Gastrocnemius medialis (tissue), 4 donors: ENCODE measurements around the gene TASOR2. TPM values are rescaled to one million over a fixed set of nuclear protein-coding genes. Genes with fewer than 3 reads are reported as not detected.

ENCODE experiments used
- ATAC-seq, 2 donors: fragments of 150-250 bp; one replicate each; pipeline ENCODE4 v1.9.1; 2016
- DNase-seq, 2 donors: peaks; one replicate each; pipeline ENCODE4 v3.0.0-alpha.2; 2019
- H3K27ac ChIP-seq, 4 donors: fragments of 200-600 bp; sonication (generic); 1 replicate in 1 of 4; 2 replicates in 3 of 4; pipeline ENCODE4 v1.5.1; 2016 to 2018; ENCODE audit warnings: mild to moderate bottlenecking in 2 of 4, moderate library complexity in 1 of 4
- H3K27me3 ChIP-seq, 3 donors: fragments of 200-600 bp; sonication (generic) in 2 of 3; 1 replicate in 1 of 3; 2 replicates in 2 of 3; pipeline versions ENCODE4 v1.5.1 to v1.6.0; 2016 to 2019; ENCODE audit warnings: mild to moderate bottlenecking in 1 of 3, moderate library complexity in 1 of 3
- H3K36me3 ChIP-seq, 2 donors: fragments of 200-600 bp; sonication (generic) in 1 of 2; one replicate each; pipeline ENCODE4 v1.5.1; 2017 to 2018
- H3K4me1 ChIP-seq, 2 donors: fragments of 200-600 bp; sonication (generic) in 1 of 2; one replicate each; pipeline ENCODE4 v1.5.1; 2016 to 2017; ENCODE audit warnings: mild to moderate bottlenecking in 2 of 2
- H3K4me3 ChIP-seq, 4 donors: fragments of 200-600 bp; sonication (generic) in 3 of 4; 1 replicate in 1 of 4; 2 replicates in 3 of 4; pipeline ENCODE4 v1.5.1; 2016 to 2019; ENCODE audit warnings: mild to moderate bottlenecking in 2 of 4
- H3K9me3 ChIP-seq, 3 donors: fragments of 200-600 bp; sonication (generic) in 2 of 3; 1 replicate in 1 of 3; 2 replicates in 2 of 3; pipeline ENCODE4 v1.5.1; 2016 to 2019
- POLR2A ChIP-seq, 2 donors: fragments of 450-650 bp; IDR thresholded peaks; one replicate each; pipeline ENCODE4 v1.6.1; 2017; ENCODE audit warnings: antibody characterized with exemption in 2 of 2, mild to moderate bottlenecking in 2 of 2, moderate library complexity in 2 of 2
- in situ Hi-C, 4 donors: fragments of 200-750 bp; cut with MboI; loops; one replicate each; pipeline versions ENCODE4 v1.15.0 to v1.8.0; 2017; ENCODE audit warnings: low sequenced_read_pairs in 4 of 4
- intact Hi-C: fragments of 100-400 bp; cut with DNase I; formaldehyde crosslinking; loops from one replicate; pipeline ENCODE4 v1.15.1; 2023; ENCODE audit warnings: low total_unique reads
- total RNA-seq, 4 donors: library from RNA; depleted of rRNA; stranded (reverse); fragments of >200 nt; gene quantifications; one replicate each; pipeline versions ENCODE4 v1.1.0 to v1.2.3, GENCODE V29; 2016
- TF ChIP-seq, protein P1 (sequence below), 5 experiments: fragments of 450-650 bp in 3 of 5; fragments of 200-600 bp in 2 of 5; sonication (generic) in 2 of 5; IDR thresholded peaks in 4 of 5; conservative IDR thresholded peaks in 1 of 5; 1 replicate in 4 of 5; 2 replicates in 1 of 5; pipeline ENCODE4 v1.5.1; 2016 to 2019; ENCODE audit warnings: antibody characterized with exemption in 5 of 5, mild to moderate bottlenecking in 3 of 5, moderate library complexity in 3 of 5

TASOR2 gene
- total RNA-seq, 4 donors from 2014 or later = 32.0 to 78.0 (median 50.0) TPM

DNA sequence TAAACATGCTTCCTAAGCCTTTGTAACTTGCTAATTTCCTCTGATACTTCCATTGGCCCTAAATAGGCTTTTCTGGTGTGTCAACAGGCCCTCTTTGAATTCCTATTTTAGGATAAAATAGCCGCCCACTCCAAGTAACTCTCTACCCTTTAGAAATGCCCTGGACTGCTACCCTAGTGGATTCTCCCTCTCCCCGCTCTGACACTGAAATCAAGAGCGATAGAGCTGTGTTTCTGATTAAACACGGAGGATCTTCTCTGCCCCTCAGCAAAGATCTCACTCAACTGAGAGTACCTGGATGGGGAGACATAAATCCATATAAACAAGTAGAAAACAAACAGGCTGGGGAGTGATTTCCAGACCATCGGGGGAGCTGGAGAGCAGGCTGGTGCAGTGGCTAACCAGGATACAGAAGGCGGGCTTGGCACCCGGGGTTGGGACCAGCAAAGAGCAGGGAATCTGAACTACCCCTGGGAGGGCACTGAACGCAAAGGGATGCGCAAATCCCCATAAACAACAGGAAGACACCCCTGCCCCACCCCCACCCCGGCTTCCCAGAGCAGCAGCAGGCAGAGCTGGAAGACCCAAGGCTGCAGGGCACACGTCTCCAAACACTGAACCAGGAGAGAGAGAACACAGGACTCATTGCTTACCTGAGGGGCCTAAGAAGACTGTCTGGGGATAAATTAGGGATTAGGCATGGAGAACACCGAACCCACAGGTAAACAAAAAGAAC is 20.8 kb upstream of the TASOR2 start:
- intact Hi-C loops (no loop called here), in situ Hi-C loops (no loop called here)
- DNase-seq (no peak), ATAC-seq (no peak)
- no peaks in the 10 kb centered on the region for H3K36me3 ChIP-seq
- TF ChIP-seq, protein P1, sequence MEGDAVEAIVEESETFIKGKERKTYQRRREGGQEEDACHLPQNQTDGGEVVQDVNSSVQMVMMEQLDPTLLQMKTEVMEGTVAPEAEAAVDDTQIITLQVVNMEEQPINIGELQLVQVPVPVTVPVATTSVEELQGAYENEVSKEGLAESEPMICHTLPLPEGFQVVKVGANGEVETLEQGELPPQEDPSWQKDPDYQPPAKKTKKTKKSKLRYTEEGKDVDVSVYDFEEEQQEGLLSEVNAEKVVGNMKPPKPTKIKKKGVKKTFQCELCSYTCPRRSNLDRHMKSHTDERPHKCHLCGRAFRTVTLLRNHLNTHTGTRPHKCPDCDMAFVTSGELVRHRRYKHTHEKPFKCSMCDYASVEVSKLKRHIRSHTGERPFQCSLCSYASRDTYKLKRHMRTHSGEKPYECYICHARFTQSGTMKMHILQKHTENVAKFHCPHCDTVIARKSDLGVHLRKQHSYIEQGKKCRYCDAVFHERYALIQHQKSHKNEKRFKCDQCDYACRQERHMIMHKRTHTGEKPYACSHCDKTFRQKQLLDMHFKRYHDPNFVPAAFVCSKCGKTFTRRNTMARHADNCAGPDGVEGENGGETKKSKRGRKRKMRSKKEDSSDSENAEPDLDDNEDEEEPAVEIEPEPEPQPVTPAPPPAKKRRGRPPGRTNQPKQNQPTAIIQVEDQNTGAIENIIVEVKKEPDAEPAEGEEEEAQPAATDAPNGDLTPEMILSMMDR (IDR thresholded peaks at IDR 0.05 in 4 of 5, conservative IDR thresholded peaks at IDR 0.05 in 1 of 5) = no peak
- no peak for TF ChIP-seq POLR2A (IDR thresholded peaks at IDR 0.05)
- no peaks in the 10 kb centered on the region for H3K27me3 ChIP-seq
- H3K27ac ChIP-seq = no peak overlapping the region
- no peak overlapping the region for H3K4me3 ChIP-seq
- H3K4me1 ChIP-seq = peaks cover 19 to 21% of the 10 kb centered on the region in 2 donors
- no peaks in the 10 kb centered on the region for H3K9me3 ChIP-seq

DNA sequence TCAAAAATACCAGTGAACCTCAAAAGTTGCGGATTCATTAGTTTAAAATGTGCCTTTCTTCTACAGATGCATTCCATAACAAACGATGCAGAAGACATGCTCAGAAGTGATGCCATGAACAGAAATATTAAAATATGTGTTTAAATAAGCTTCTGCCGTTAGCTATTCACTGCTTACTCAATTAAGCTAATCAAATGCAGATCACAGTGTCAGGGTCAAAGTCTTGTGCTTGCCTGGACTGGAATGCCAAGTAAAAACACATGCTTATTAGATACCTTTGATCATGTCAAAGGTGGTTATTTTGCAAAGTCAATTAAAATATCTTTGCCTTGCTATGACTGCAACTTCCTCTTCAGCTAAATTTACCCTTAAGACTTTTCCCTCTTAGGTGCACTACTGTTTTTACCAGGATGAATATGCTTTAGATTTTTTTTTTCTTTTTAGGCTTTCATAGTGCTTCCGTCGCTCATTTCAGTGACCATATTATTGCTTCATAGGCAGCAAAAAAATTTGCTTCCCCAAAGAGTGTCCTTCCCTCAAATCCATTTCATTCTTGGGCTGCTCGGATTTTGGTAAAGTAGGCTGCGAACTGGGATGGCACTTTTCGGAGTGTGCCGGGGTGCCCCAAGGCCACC is 19.1 kb upstream of the TASOR2 start:
- peak in 1 of 2 donors; percentile 9 for ATAC-seq
- Histone ChIP-seq H3K27me3 (no peaks in the 10 kb centered on the region), H3K4me3 (peak overlapping the region; percentile 82 to 91 (median 88)), H3K4me1 (peaks cover 18 to 19% of the 10 kb centered on the region in 2 donors), H3K36me3 (no peaks in the 10 kb centered on the region), H3K9me3 (no peaks in the 10 kb centered on the region), H3K27ac (peak overlapping the region; percentile 73 to 84 (median 81))
- intact Hi-C loops (loop anchor here (1.0 kb wide), 1 partner anchor 19 kb away; the partner anchor contains the start of gene TASOR2), in situ Hi-C loops (no loop called here)
- TF ChIP-seq, protein P1 (IDR thresholded peaks at IDR 0.05 in 4 of 5, conservative IDR thresholded peaks at IDR 0.05 in 1 of 5) = no peak
- no peak for TF ChIP-seq POLR2A (IDR thresholded peaks at IDR 0.05)
- DNase-seq = no peak

DNA sequence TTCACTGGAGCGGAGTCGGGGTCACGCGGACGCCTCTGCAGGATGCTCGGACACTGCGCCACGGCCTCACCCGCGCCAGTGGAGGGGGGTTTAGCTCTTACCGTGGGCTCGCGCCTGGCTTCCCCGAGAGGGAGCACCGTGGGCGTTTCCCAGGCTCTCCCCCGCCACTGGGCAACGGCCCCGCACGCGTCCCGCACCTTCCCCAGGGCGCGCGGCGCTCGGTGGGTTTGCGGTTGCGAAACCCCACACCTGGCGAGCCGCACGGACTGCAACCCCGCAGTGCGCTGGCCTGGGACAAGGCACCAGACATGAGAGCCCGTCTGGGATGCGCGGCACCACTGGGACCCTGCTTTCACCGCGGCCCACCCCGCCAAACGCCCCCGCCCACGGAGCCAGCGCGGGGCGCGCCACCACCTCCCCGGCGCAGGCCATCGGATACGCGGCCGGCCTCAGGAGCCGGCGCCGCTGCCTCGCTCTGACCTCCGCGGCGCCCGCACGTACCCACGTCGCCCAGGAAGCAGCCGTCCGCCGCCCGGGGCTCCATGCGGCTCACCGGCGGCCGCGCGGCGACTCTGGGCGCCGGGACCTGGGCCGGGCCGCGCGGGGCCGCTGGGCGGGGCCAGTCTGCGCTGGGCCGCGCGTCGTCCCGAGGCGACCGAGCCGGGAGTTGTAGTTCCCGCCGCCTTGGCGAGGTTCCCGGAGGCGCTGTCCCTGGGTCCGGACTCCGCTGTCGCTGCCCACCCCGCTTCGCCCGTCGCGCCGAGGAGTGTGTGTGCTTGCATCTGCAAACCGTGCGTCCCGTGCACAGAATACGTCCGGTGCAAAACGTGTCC is 18.4 kb upstream of the TASOR2 start, which contains the start of gene ASB13:
ASB13 (minus strand) TSS at position 588 of the 833 bp plus-strand sequence; CDS start at position 544, 44 bp downstream.
- Histone ChIP-seq H3K4me3 (peak within 1 kb of the TSS; percentile 82 to 91 (median 88)), H3K4me1 (peaks cover 13 to 18% of the 10 kb centered on the region in 2 donors), H3K9me3 (no peaks in the 10 kb centered on the region), H3K27ac (peak within 1 kb of the TSS; percentile 73 to 84 (median 81)), H3K36me3 (no peaks in the 10 kb centered on the region), H3K27me3 (no peaks in the 10 kb centered on the region)
- peak; percentile 47 to 66 for TF ChIP-seq POLR2A (IDR thresholded peaks at IDR 0.05)
- TF ChIP-seq, protein P1 (IDR thresholded peaks at IDR 0.05 in 4 of 5, conservative IDR thresholded peaks at IDR 0.05 in 1 of 5) = no peak
- intact Hi-C loops = loop anchor here (1.0 kb wide), 1 partner anchor 18 kb away; the partner anchor contains the start of gene TASOR2
- ATAC-seq = peak; percentile 88 to 90
- in situ Hi-C loops = no loop called here
- DNase-seq = peak; percentile 17 to 48

DNA sequence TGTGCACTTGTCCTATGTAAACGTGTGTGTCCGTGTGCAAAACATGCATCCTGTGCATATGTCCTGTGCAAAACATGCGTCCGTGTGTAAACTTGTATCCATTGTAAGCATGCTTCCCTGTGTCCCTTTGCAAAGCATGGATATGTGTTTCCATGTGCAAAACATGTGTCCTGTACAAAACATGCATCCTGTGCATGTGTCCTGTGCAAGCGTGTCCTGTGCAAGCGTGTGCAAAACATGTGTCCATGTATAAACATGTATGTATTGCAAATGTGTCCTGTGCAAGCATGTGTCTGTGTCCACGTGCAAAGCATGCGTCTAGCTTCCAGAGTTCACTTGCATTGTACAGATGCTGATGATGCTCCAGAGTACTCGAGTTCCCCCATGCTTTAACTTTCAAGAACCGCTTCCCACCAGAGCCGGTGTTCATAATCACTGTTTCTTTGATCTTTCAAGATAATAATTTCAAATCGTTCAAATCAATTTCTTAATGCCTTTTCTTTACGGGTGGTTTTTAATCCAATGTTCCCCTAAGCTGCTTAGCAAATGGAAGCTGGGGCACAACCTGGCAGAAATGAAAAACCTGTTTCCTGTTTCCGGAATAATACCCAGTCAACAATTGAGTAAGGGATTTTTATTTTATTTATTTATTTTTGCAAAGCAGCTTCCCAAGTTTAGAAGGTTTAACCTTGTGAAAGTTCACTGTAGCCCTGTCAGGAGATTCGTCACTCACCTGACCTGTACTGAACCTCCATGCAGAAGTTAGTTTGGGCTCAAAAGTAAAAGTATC is 17.6 kb upstream of the TASOR2 start:
- H3K36me3 ChIP-seq = no peaks in the 10 kb centered on the region
- ATAC-seq (peak in 1 of 2 donors; percentile 7), DNase-seq (no peak)
- H3K27ac ChIP-seq = no peak overlapping the region
- H3K4me3 ChIP-seq = peak overlapping the region; percentile 82 to 91 (median 88)
- intact Hi-C loops (loop anchor here (1.0 kb wide), 1 partner anchor 17 kb away; the partner anchor contains the start of gene TASOR2), in situ Hi-C loops (no loop called here)
- no peaks in the 10 kb centered on the region for H3K27me3 ChIP-seq
- H3K9me3 ChIP-seq = no peaks in the 10 kb centered on the region
- TF ChIP-seq, protein P1 (IDR thresholded peaks at IDR 0.05 in 4 of 5, conservative IDR thresholded peaks at IDR 0.05 in 1 of 5) = no peak
- TF ChIP-seq POLR2A (IDR thresholded peaks at IDR 0.05) = no peak
- peaks cover 12 to 18% of the 10 kb centered on the region in 2 donors for H3K4me1 ChIP-seq
